Transverse colon (tissue), 4 donors: ENCODE data around the gene DICER1.

Source experiments
- CTCF ChIP-seq, 5 experiments: fragments of 200-600 bp in 3 of 5; fragments of 450-650 bp in 2 of 5; sonication (generic) in 3 of 5; IDR thresholded peaks; 1 replicate in 2 of 5; 2 replicates in 3 of 5; pipeline ENCODE4 v1.5.1; 2016 to 2017; ENCODE audit warnings: antibody characterized with exemption in 5 of 5, inconsistent platforms in 3 of 5, mild to moderate bottlenecking in 2 of 5, moderate library complexity in 1 of 5
- POLR2A ChIP-seq: fragments of 450-650 bp; IDR thresholded peaks from one replicate; pipeline ENCODE4 v1.6.1; 2016; ENCODE audit warnings: antibody characterized with exemption, mild to moderate bottlenecking, moderate library complexity
- POLR2AphosphoS5 ChIP-seq, 3 donors: sonication (generic); formaldehyde crosslinking; IDR thresholded peaks; one replicate each; pipeline ENCODE4 v1.6.1; 2016; ENCODE audit warnings: antibody characterized with exemption in 3 of 3

- TF ChIP-seq CTCF (IDR thresholded peaks at IDR 0.05) (no peak), POLR2AphosphoS5 (IDR thresholded peaks at IDR 0.05) (no peak), POLR2A (no peak)
Observed at GRCh38 chr14:95072310-95072905, 84.9 kb downstream of the DICER1 start.
